Activated T-cell treated with anti-CD3 and anti-CD28 coated beads, Interleukin-2, amount 50 U/mL, for 1 hour (primary cell): ENCODE results near the gene CHCHD4.

Experiments used
- DNase-seq: peaks from one replicate; pipeline ENCODE4 v3.0.0-alpha.2; 2020

Gene CHCHD4

DNA sequence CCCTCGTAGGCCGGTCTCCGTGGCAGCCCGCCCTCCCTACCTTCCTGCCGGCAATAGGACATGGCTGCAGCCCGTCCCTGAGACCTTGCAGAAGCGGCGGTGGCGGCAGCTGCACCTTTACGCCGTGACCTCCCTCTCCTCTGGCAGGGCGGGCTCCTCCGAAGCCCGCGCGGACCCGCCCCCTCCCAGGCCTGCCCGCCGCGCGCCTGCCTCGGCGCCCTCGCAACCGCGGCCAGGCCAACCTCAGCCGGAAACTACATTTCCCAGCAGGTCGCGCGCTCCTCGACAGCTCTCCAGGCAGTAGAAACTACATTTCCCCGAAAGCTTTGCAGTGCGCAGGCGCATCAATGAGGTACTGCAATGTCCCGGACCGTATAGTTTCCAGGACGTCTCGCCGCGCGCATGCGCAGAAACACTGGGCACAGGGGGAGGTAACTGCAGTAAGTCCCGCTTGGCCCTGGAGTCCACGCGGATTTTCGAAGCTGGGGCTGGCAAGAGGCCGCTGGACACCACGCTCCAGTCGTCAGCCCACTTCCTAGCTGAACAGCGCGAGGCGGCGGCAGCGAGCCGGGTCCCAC is at the start of gene CHCHD4, which contains the start of gene TMEM43:
Gene CHCHD4 (minus strand): TSS at position 256 of the 578 bp plus-strand sequence. CDS start 194 bp downstream, at position 62.
Gene TMEM43 (plus strand): TSS at position 438 of the 578 bp plus-strand sequence. CDS start 142 bp downstream, outside the sequence.
- DNase-seq = peak; percentile 96

DNA sequence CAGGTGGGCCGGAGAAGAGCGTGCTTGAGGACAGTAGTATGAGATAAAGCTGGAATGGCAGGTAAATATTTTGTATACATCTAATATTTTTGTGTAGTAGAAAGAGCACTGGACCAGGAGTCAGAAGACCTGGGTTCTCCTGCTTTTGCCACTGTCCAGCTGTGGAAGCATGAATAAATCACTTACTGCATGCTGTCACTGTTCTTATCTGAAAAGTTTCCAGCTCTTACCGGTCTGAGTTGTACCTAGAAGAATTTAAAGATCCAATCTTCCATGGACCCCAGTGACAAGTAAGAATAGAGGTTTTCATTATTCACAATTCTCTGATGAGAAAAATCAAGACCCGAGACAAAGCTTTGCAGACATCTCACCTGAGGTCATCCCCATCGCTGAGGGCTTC is 47.8 kb upstream of the CHCHD4 start:
- DNase-seq = no peak

DNA sequence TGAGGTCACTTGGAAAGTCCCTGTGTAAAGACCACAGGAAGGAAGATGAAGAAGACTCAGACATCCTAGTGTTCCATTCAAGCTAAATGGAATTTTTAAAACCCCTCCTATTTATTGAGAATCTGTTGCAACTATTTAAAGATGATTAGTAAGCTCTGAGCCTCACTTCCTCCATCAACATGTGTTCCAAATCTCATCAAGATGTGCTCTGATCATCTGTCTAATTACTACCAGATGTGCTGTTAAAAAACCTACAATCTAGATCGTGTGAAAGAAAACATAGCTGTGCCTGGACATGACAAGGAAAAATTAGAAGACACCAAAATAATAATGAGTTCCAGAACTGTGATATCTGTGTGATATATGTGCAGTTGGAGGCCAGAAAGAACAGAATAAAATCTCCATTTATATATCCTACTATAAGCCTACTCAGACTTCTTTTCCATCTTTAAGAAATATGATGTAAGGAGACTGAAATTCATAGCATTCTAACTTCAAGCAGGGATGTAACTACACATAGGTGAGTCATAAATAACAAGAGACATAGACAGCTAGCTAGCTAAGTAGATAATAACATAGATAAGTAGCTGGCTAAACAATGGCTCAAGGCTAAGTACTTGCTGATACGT is 46.0 kb upstream of the CHCHD4 start:
- no peak for DNase-seq

DNA sequence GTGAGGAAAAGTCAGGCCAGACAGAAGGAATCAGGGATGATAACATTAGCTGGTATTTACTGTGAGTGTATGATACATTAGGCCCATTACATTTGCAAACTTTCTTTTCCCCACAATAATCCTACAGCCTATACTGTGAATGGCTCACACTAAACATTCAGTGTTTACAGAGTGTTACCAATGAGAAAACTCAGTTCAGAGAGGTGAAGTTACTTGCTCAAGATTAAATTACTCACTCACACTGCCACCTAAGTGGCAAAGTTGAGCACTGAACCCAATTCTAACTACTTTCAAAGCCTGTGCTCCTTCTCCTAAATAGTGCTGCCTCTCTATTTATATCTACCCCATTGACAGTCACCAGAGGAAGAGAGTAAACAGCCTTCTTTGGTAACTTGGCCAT is 45.2 kb upstream of the CHCHD4 start:
- no peak for DNase-seq

DNA sequence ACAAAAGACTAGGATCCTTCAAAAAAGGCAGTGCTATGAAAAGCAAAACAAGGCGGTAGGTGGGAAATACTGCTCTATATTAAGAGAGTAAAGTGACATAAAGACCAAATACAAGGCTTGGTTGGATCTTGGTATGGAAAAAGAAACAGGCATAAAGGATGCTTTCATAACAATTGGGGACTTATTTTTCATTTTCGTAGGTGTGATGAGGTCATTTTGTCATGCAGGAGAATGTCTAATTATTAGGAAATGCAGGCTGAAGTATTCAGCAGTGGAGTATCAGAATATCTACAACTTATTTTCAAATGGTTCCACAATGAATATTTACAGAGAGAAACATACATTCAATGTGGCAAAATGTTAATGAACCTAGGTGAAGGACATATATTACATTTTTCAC is 44.8 kb upstream of the CHCHD4 start:
- no peak for DNase-seq

DNA sequence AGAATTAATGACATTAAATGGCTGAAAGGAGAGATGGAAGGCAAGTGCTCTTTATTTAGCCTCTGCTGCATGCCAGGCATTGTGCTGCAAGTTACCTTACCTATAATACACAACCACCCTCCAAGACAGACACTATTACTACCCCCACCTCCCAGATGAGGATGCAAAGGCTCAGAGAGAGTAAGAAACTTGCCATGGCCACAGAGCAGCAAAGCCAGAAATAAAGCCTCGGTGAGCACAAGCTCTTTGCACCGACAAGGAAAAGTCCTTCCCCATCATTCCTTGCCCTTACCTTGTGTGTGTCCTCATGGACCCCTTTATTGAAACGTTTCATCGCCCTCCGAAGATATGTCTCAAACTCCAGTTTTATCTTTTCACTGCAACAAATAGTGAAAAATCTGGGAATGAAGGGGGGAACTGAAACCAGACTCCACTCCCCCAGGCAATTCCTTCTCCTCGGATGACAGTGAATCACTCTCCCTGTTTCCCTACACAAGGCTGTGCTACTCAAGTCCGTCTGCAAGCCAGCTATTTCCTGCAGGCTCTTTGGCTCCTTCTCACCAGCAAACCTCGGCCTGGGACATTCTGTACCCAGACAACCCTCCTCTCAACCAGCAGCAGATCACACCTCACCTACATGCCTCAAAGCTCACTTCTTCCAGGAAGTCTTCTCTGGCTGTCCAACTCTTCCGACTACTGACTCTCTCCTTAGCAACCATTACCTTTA is 42.4 kb upstream of the CHCHD4 start:
- DNase-seq = no peak

DNA sequence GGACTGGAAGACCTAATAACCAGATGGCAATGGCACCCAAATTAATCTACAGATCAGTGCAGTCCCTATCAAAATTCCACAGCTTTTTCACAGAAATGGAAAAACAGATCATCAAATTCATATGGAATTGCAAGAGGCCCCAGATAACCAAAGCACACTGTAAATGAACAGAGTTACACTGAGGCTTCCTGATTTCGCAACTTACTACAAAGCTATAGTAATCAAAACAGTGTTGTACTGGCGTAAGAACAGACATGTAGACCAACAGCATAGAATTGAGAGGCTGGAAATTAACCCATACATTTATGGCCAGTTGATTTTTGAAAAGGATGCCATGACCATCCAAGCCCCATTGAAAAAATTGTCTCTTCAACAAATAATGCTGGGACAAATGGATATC is 37.5 kb upstream of the CHCHD4 start:
- DNase-seq = no peak

DNA sequence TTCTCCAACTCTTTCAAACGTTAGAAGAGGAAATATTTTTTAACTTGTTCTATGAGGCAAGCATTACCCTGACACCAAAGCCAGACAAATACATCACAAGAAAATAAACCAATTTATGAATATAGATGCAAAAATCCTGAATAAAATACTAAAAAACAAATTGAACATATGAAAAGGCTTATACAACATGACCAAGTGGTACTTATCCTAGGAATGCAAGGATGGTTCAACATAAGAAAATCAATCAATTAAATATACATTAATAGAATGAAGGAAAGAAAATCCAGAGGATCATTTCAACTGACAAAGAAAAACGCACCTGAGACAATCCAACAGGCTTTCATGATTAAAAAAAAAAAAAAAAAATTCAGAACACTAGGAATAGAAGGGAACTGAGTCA is 36.6 kb upstream of the CHCHD4 start:
- no peak for DNase-seq

DNA sequence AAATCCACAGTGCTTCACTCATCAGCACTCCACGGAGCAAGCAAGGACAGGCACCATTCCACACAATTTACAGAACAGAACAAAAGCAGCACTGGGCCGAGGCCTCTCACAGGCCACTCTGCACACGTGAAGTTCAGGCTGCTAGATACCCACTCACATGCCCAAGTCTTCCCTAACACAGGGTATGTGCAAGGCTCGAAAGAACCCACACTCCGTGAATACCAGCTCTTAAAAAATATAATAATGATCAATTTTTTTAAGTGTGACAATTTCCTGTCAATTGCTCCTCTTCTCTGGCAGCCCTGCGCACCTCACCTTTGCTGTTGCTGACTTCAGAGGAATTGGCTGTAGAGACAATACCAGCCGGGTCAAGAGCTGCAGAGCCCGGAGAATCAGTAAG is 34.8 kb upstream of the CHCHD4 start:
- no peak for DNase-seq

DNA sequence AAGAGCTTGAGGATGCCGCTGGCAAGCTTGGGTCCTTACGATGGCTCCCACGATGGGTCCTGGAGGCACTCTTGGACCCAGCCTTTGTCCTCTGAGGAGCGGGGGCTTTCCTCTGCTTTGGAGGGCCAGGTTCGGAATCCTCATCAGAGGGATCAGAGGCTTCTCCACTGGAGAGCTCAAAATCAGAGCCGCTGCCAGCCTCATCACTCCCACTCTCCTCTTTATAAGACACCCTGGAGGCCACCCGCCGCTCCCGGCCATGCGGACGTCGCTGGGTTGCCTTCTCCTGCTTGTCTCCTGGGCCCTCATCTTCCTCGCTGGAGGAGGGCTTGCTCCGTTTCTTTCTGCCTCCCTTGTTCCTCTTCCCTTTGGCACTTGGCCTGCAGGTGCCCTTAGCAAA is 33.7 kb upstream of the CHCHD4 start:
- DNase-seq = no peak

DNA sequence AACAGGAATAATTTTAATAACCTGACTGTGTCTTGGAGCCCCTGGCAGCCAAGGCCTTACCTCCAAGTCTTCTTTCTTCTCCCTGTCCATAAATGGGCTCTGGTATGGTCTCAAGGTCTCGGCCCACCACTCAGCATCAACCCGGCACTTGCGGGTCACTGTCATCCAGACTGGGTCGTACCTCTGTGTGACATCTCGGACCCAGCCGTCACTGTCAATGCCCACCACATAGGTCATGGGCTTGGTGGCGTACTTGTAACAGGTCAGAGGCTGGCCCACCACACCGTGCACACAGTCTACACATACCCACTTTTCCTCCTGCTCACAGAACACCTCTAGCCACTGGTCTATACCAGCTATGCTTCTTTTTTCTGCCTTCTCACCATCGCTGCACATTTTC is 33.3 kb upstream of the CHCHD4 start:
- no peak for DNase-seq

DNA sequence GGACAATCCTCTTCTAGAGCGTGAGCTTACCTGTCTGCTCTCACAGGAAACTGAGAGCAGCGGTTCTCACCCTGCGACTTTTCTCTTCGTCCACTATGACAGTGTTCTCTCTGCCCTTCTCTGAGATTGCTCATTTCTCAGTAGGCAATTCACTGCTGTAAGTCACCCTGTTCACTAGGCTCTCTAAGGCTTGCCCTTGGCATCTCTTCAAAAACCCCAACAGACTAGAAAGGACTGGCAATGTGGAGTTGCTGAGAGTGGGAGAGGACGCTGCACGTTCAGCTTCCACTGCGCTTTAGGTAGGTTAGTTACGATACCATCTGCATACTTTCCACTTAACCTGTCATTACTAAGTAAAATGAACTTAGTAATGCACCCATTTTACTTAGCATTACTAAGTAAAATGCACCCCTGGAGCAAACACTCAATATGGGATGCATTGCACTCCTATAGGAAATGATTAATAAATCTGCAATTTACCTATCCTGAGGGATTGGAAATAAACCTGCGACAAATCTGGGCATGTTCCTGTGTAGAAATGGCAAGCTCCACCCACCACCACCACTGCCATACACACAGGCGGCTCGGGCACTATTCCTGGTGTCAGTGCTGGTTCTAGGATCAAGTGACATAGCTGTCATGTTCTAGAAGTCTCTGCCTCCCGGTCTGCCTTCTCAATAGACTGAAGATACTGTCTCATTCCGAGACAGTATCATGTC is 32.3 kb upstream of the CHCHD4 start:
- no peak for DNase-seq

DNA sequence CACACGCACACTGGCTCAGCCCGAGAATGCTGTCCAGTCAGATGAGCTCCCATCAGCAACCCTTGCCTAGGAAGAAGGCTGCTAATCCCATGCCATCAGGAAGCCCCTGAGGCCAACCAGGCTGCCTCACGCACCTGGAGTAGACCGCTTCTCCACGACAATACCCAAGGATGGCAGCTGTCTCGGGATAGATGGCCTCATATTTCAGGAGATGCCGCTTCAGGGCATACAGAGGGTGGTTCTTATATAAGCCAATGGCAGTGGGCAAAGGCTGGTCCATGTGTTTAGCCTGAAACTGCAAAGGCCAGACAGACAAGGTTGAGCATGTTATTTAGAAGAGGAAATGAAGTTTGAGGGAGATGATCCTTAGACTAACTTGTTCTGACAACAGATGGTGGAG is 31.5 kb upstream of the CHCHD4 start:
- no peak for DNase-seq

DNA sequence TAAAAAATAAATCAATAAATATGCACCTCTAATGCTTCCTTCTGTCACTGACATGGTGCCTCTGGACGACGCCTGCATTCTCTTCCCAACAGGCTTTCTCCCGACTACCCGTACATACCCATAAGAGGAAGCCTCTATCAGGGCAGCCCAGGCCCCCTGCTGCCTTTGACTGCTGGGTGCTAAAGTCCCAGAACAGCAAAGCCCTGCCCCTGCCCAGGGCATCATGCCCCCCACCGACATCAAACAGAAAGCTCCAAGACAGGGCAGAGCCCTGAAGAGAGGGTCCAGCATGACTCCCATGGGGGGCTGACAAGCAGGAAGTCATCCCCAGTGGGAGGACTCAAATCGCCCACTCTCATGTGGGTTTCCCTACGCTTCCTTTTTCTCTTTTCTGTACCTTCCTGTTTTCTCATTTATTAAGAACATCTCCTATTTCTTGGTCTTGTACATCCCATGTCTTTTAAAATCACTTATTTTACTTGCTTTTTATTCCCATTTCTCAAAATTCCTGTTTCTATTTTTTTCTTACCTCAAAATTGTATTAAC is 30.3 kb upstream of the CHCHD4 start:
- DNase-seq = no peak

DNA sequence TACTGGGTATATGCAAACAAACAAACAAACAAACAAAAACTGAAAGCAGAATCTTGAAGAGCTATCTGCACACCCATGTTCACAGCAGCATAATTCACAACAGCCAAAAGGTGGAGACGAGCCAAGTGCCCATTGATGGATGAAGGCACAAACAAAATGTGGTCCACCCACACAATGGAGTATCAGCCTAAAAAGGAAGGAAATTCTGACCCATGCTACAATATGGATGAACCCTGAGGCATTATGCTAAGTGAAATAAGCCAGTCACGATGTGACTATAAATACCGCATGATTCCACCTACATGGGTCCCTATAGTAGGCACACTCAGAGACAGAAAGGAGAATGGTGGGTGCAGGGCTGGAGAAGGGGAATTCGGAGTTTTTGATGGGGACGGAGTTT is 29.6 kb upstream of the CHCHD4 start:
- no peak for DNase-seq

DNA sequence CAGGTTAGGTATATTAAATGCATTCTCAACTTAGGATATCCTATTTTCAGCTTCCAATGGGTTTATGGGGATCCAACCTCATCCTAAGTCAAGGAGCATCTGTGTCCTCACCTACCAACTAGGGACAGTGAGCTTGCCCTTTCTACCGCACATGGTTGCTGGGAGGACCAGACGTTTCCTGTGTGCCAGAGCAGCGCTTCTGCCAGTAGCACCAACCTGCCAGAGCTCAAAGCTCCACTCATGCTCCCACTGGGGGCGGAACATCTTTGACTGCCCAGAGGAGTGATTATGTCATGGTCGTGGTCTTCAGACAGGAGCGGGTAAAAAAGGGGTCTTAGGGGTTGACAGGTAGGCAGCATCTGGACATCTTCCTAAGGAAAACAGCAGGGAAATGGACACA is 29.0 kb upstream of the CHCHD4 start:
- no peak for DNase-seq

DNA sequence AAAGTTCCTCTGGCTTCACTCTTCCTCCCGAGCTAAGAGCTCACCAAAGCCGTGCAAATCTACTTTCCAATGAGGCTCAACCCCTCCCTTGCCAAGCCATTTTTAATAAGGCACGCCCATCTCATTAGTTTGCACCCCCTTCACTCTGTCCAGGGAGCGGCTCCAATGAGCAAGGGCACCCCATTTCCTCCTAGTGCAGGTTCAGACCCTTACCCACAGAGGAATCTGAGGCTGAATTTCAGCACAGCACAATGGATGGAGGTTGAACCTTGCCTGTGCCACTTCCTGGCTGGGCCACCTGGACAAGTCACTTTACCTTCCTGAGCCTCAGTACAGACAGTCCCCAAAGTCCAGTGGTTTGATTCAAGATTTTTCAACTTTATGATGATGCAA is 28.3 kb upstream of the CHCHD4 start:
- DNase-seq = no peak

DNA sequence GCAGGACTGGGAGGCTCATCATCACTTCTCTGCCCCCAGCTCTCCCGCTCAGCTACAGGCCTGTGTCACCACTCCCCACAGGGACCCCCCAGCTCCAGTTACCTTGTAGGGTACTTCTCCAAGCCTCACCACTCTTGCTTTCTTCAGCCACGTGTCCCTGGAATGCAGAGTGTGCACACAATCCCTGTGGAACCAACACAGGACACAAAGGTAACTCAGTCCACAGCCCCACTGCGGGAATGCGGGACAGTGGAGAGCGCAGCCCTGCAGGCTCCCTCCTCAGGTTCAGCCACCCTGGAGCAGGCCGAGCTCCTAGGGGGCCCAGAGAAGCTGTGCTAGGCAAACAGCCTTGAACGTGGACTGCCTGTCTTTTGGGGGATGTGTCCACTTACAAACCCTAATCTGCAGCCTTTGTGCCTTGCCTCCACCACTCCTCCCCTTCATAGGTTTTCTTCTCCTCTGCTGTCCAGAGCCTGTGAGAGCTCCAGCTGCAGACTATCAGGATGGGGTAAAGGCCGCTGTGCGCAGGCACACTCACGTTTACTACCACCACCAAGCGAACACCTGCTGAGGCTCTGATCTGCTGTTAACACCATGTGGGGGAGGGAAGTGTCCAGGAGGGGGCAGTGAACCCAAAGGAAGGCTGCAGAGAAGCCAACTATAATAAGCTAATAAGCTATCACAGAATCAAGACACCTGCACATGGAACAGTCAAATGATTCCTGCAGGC is 27.7 kb upstream of the CHCHD4 start:
- DNase-seq = no peak

DNA sequence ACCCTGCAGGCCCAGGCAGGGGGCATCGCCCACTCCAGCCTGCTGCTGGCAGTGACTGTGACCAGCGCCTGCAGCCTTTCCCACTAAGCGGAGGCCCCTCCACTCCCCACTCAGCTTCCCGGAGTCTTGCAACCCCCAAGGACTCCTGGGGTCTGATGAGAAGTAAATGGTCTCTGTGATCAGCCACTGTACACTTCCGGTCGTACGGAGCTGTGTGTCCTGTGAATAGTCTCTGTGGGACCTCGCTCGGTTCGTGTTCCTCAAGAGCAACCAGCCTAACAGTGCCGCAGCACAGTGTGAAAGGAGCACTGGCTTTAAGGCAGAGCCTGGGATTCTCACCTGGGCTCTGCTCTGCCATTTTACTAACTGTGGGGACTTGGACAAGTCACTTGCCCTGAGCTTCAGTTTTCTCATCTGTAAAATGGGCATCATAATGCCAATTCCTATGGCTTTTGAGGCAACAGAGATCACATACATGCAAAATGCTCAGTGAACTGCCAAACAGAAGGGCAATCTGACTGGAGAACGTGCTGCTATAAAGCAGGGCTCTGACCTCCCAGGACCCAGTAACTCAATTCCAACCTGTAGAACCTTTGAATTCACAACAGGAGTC is 26.9 kb upstream of the CHCHD4 start:
- DNase-seq = no peak

DNA sequence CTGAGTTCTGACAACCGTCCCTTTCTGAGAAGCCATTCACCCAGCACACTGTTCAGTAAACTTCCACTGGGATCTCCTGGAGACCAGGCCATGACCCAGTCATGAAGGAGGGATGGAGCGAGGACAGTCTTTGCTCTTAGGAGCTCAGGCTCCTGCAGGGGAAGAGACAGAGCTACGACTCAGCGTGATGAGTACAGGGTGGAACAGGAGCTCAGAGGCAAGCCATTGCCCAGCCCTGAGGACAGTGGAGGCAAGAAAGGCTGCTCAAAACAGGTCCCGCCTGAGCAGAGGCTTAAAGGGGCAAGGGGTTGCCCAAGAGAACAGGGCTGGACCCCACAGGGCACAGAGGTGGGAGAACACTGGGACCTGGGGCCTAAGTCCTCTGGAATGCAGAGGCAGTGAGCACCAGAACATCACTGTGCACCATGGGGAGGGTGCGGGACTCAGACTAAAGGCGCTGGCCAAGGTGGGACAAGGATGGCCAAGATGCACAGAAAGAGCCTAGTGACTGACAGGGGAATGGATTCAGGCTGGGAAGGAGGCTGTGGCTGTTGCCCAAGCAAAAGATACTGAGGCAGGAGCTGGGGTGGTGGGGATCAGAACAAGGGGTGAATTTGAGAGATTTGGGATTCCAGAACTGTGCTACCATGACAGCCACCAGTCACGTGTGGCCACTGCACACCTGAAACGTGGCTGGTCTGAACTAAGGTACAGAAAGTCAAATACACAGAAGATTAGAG is 26.0 kb upstream of the CHCHD4 start:
- no peak for DNase-seq

DNA sequence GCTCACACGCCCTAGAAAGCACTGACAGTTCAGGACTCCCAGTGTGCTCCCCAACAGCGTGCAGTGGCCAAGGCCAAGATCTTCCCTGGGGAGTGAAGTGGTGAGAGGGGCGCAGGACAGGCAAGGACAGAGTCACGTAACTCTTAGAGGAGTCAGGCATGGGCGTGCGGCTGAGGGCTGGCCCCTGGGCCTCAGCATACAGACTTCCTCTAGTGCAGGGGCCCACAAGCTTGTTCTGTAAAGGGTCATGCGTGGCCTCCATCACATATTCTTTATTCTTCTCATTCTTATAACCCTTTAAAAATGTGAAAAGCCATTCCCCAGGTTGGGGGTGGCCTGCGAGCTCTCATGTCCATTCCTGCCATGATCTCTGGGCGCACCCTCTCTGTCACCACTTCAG is 25.4 kb upstream of the CHCHD4 start:
- no peak for DNase-seq
